BLaER1 (cell line): ENCODE results near the gene DPEP1.
A peak's percentile ranks its signal among the peaks of the same experiment; 100 is the strongest.

Source experiments
- H3K27ac ChIP-seq: shearing (Covaris generic); formaldehyde crosslinking; 2 replicates; pipeline ENCODE4 v1.8.1; 2022
- H3K27me3 ChIP-seq: shearing (Covaris generic); formaldehyde crosslinking; 2 replicates; pipeline ENCODE4 v1.8.1; 2022
- H3K36me3 ChIP-seq: shearing (Covaris generic); formaldehyde crosslinking; 2 replicates; pipeline ENCODE4 v1.8.1; 2022
- H3K4me1 ChIP-seq: shearing (Covaris generic); formaldehyde crosslinking; 2 replicates; pipeline ENCODE4 v1.8.1; 2022
- H3K4me2 ChIP-seq: shearing (Covaris generic); formaldehyde crosslinking; 2 replicates; pipeline ENCODE4 v1.8.1; 2022
- H3K4me3 ChIP-seq: shearing (Covaris generic); formaldehyde crosslinking; 2 replicates; pipeline ENCODE4 v1.8.1; 2022
- H3K9ac ChIP-seq: shearing (Covaris generic); formaldehyde crosslinking; 2 replicates; pipeline ENCODE4 v1.8.1; 2022
- H3K9me3 ChIP-seq: shearing (Covaris generic); formaldehyde crosslinking; 2 replicates; pipeline ENCODE4 v1.8.1; 2022
- H4K20me1 ChIP-seq: shearing (Covaris generic); formaldehyde crosslinking; 2 replicates; pipeline ENCODE4 v1.8.1; 2022
- Cebpa-rat ChIP-seq: shearing (Covaris generic); IDR thresholded peaks from 2 replicates; pipeline ENCODE4 v1.8.1; 2022

The DPEP1 gene

GRCh38 chr16:89606006-89606405 lies 7.4 kb upstream of the DPEP1 start:
- Histone ChIP-seq H3K27ac (peak overlapping the region; percentile 91), H3K9ac (peak overlapping the region; percentile 71), H3K4me1 (peaks cover 85% of the 10 kb centered on the region), H3K36me3 (no peaks in the 10 kb centered on the region), H3K9me3 (no peaks in the 10 kb centered on the region), H4K20me1 (no peaks in the 10 kb centered on the region), H3K4me2 (peak overlapping the region; percentile 87), H3K27me3 (no peaks in the 10 kb centered on the region), H3K4me3 (peak overlapping the region; percentile 43; the same call in 1 of the 2 replicates)
- no peak for TF ChIP-seq Cebpa-rat

GRCh38 chr16:89607453-89607852 lies 6.0 kb upstream of the DPEP1 start:
- H3K27ac ChIP-seq, result peak overlapping the region; percentile 91
- H3K9me3 ChIP-seq, result no peaks in the 10 kb centered on the region
- peak overlapping the region; percentile 50; the same call in 1 of the 2 replicates for H3K4me3 ChIP-seq
- peaks cover 89% of the 10 kb centered on the region for H3K4me1 ChIP-seq
- no peak for TF ChIP-seq Cebpa-rat
- H3K9ac ChIP-seq, result peak overlapping the region; percentile 71
- H4K20me1 ChIP-seq, result no peaks in the 10 kb centered on the region
- H3K4me2 ChIP-seq, result peak overlapping the region; percentile 87
- no peaks in the 10 kb centered on the region for H3K27me3 ChIP-seq
- H3K36me3 ChIP-seq, result no peaks in the 10 kb centered on the region

- Histone ChIP-seq H3K4me2 (peak overlapping the region; percentile 87), H3K4me1 (peaks cover 89% of the 10 kb centered on the region), H3K9me3 (no peaks in the 10 kb centered on the region), H3K9ac (peak overlapping the region; percentile 71), H3K4me3 (peak overlapping the region; percentile 50; the same call in 1 of the 2 replicates), H3K27ac (peak overlapping the region; percentile 91), H3K36me3 (no peaks in the 10 kb centered on the region), H4K20me1 (no peaks in the 10 kb centered on the region), H3K27me3 (no peaks in the 10 kb centered on the region)
- no peak for TF ChIP-seq Cebpa-rat
Measured at GRCh38 chr16:89607937-89608740, 5.3 kb upstream of the DPEP1 start.

- Histone ChIP-seq H3K9me3 (no peaks in the 10 kb centered on the region), H3K27me3 (no peaks in the 10 kb centered on the region), H3K36me3 (no peaks in the 10 kb centered on the region), H4K20me1 (no peaks in the 10 kb centered on the region), H3K4me1 (peaks cover 100% of the 10 kb centered on the region), H3K4me2 (peak overlapping the region; percentile 87), H3K9ac (no peak overlapping the region), H3K4me3 (no peak overlapping the region), H3K27ac (peak overlapping the region; percentile 91; the same call in 1 of the 2 replicates)
- TF ChIP-seq Cebpa-rat, result no peak
Measured at GRCh38 chr16:89610108-89610453, 3.4 kb upstream of the DPEP1 start.

DNA sequence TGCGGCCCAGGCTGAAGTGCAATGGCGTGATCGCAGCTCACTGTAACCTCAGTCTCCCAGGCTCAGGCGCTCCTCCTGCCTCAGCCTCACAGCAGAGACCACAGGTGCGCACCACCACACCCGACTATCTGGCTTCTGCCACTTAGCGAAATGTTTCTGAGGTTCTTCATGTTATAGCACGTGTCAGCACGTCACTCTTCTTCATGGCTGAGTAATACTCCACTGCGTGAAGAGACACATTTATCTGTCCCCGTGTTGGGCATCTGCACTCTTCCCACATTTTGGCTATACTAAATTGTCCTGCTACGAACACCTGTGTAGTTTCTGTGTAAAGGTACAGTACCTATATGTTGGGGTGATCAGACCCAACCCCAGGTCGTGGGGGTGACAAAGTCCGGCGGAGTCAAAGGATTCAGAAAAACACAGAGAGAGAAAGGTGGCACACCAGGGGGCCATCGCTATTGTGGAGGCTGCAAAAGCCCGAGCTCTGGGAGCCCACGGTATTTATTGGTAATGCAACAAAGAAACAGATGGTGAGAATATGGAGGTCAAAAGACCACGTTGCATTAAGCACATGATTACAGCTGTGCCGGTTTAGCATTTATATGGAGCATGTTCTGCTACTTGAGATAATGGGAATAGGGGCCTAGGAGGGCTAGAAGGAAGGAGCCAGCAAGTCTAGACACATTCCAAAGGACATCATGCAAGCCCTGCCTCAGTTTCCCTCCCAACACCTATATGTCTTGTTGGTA lies 851 bp upstream of the DPEP1 start:
- H3K4me2 ChIP-seq, result peak overlapping the region; percentile 97
- no peak for TF ChIP-seq Cebpa-rat
- H3K9me3 ChIP-seq, result no peaks in the 10 kb centered on the region
- H3K27me3 ChIP-seq, result no peaks in the 10 kb centered on the region
- no peaks in the 10 kb centered on the region for H4K20me1 ChIP-seq
- H3K4me3 ChIP-seq, result peak overlapping the region; percentile 69
- no peaks in the 10 kb centered on the region for H3K36me3 ChIP-seq
- peak overlapping the region; percentile 79 for H3K9ac ChIP-seq
- peaks cover 100% of the 10 kb centered on the region for H3K4me1 ChIP-seq
- peak overlapping the region; percentile 89 for H3K27ac ChIP-seq

DNA sequence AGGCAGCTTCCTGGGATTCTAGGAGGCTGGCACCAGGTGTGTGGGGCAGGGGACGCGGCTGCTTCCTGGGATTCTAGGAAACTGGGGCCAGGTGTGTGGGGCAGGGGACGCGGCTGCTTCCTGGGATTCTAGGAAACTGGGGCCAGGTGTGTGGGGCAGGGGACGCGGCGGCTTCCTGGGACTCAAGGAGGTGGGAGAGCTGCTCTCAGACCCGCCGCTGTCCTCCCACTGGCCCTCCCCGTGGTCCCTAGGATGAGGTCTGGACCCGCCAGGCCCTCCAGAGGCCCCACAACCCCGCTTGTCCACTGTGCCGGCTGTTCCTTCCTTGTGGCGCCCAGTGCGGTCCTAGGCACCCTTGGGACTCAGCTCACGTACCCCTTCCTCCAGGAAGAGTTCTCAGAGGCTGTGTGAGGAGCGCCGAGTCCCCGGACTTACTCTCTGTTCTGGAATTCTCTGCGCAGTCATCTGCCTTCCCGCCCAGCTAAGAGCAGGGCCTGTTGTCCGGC lies 565 bp downstream of the DPEP1 start:
- H3K36me3 ChIP-seq, result no peaks in the 10 kb centered on the region
- peak overlapping the region; percentile 89 for H3K27ac ChIP-seq
- H3K9me3 ChIP-seq, result no peaks in the 10 kb centered on the region
- H4K20me1 ChIP-seq, result no peaks in the 10 kb centered on the region
- H3K9ac ChIP-seq, result peak overlapping the region; percentile 79
- TF ChIP-seq Cebpa-rat, result no peak
- H3K4me2 ChIP-seq, result peak overlapping the region; percentile 97
- no peaks in the 10 kb centered on the region for H3K27me3 ChIP-seq
- peak overlapping the region; percentile 69 for H3K4me3 ChIP-seq
- H3K4me1 ChIP-seq, result peaks cover 97% of the 10 kb centered on the region

DNA sequence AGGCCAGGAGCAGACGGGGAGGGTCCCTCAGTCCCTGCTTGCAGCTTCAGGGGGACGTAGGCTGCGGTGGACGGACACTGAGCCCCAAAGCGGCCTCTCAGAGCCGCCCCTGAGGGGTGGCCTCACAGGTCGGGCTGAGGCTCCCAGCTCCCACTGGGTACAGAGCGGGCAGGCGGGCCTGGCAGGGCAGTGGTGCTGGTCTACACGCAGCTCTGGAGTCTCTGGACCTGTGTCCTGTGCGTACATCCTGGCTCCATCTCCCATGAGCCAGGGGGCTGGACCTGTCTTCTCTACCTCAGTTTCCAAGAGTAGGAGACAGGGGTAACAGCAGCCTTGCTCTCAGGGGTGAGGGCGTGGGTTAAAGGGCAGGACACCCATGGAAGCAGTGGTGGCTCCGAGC lies 1.7 kb downstream of the DPEP1 start:
- Histone ChIP-seq H3K27ac (peak overlapping the region; percentile 59), H3K4me1 (peaks cover 91% of the 10 kb centered on the region), H3K9me3 (no peaks in the 10 kb centered on the region), H3K27me3 (no peaks in the 10 kb centered on the region), H3K36me3 (no peaks in the 10 kb centered on the region), H4K20me1 (peaks cover 4% of the 10 kb centered on the region; the same call in 1 of the 2 replicates), H3K4me2 (peak overlapping the region; percentile 97), H3K4me3 (peak overlapping the region; percentile 52; the same call in 1 of the 2 replicates), H3K9ac (peak overlapping the region; percentile 15; the same call in 1 of the 2 replicates)
- no peak for TF ChIP-seq Cebpa-rat

DNA sequence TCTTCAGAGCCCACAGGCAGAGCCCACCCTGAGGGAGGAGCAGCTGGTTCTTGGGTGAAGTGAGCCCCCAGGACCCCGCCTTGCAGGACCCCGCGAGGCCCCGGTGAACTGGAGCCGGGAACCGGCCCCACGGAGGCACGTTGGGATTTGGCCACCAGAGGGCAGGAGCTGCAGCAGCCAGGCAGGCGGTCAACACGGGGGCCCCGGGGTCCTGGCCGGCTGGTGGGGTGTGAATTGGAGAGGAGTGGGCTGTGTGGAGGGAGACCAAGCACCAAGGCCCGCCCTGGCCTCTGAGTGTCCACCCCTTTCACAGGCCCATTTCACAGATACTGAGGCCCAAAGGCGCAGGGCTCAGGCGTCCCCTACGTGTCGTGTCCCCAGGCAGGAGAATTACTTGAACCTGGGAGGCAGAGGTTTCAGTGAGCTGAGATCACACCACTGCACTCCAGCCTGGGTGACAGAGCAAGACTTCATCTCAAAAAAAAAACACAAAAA lies 2.2 kb downstream of the DPEP1 start:
- Histone ChIP-seq H3K27ac (peak overlapping the region; percentile 78), H3K27me3 (no peaks in the 10 kb centered on the region), H3K4me2 (peak overlapping the region; percentile 97), H3K9ac (peak overlapping the region; percentile 15; the same call in 1 of the 2 replicates), H3K9me3 (no peaks in the 10 kb centered on the region), H3K4me3 (peak overlapping the region; percentile 52; the same call in 1 of the 2 replicates), H3K36me3 (no peaks in the 10 kb centered on the region), H3K4me1 (peaks cover 91% of the 10 kb centered on the region), H4K20me1 (peaks cover 8% of the 10 kb centered on the region; the same call in 1 of the 2 replicates)
- TF ChIP-seq Cebpa-rat, result no peak

DNA sequence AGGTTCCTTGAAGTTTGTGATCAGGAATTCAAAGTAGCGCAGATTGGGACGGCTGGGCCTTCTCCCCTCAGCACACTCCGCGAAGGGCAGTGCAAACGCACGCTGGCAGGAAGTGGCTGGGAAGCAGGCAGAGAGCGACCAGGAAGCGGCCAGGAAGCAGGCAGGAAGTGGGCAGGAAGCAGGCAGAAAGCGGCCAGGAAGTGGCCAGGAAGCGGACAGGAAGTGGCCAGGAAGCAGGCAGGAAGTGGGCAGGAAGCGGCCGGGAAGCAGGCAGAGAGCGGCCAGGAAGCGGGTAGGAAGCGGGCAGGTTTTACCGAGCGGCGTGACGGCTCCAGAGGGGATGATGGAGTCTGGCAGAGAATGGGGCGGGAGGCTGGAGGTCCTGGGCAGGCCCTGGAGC lies 3.2 kb downstream of the DPEP1 start:
- Histone ChIP-seq H3K36me3 (no peaks in the 10 kb centered on the region; the same call in 1 of the 2 replicates), H3K27ac (peak overlapping the region; percentile 78), H3K4me3 (peak overlapping the region; percentile 52), H3K9ac (peak overlapping the region; percentile 48), H4K20me1 (peaks cover 18% of the 10 kb centered on the region), H3K4me2 (peak overlapping the region; percentile 97), H3K27me3 (no peaks in the 10 kb centered on the region), H3K9me3 (no peaks in the 10 kb centered on the region), H3K4me1 (peaks cover 91% of the 10 kb centered on the region)
- TF ChIP-seq Cebpa-rat, result no peak
